Osteoblast (primary cell): ENCODE measurements around the gene PFKP. TPM values are rescaled to one million over a fixed set of nuclear protein-coding genes. Genes with fewer than 3 reads are reported as not detected.

Experiments used
- DNase-seq: peaks from one replicate; pipeline ENCODE4 v3.0.0; 2011; ENCODE audit warnings: low spot score, mixed read lengths; ENCODE audit not compliant: insufficient read length; ENCODE audit errors: missing footprints
- H2AFZ ChIP-seq: 2 replicates; pipeline ENCODE4 v1.6.0; 2011; ENCODE audit warnings: mild to moderate bottlenecking, low read length
- H3K27ac ChIP-seq: 2 replicates; pipeline ENCODE4 v1.5.1; 2011; ENCODE audit warnings: mild to moderate bottlenecking, low read depth, low read length, moderate library complexity
- H3K27me3 ChIP-seq: 2 replicates; pipeline ENCODE4 v1.6.0; 2012; ENCODE audit warnings: mild to moderate bottlenecking, control low read depth, inconsistent platforms, low read length, moderate library complexity; ENCODE audit not compliant: insufficient read depth
- H3K36me3 ChIP-seq: 2 replicates; pipeline ENCODE4 v1.5.1; 2011; ENCODE audit warnings: mild to moderate bottlenecking, low read length, control low read depth, moderate library complexity; ENCODE audit not compliant: insufficient read depth
- H3K4me1 ChIP-seq: 2 replicates; pipeline ENCODE4 v1.5.1; 2011; ENCODE audit warnings: mild to moderate bottlenecking, low read length, control low read depth, moderate library complexity; ENCODE audit not compliant: insufficient read depth
- H3K4me2 ChIP-seq: 2 replicates; pipeline ENCODE4 v1.6.0; 2011; ENCODE audit warnings: mild to moderate bottlenecking, low read length; ENCODE audit not compliant: insufficient read depth
- H3K4me3 ChIP-seq: fragments of 200-600 bp; sonication (generic); 3 replicates; pipeline ENCODE4 v1.5.1; 2012; ENCODE audit warnings: mild to moderate bottlenecking, low read length, inconsistent platforms; ENCODE audit not compliant: insufficient read depth
- H3K79me2 ChIP-seq: 2 replicates; pipeline ENCODE4 v1.6.0; 2012; ENCODE audit warnings: mild to moderate bottlenecking, low read length, control low read depth, inconsistent platforms; ENCODE audit not compliant: insufficient read depth
- H3K9me3 ChIP-seq: 2 replicates; pipeline ENCODE4 v1.5.1; 2011; ENCODE audit warnings: low read depth, low read length, control low read depth
- H4K20me1 ChIP-seq: 2 replicates; pipeline ENCODE4 v1.6.0; 2012; ENCODE audit warnings: mild to moderate bottlenecking, low read length, control low read depth; ENCODE audit not compliant: insufficient read depth
- CTCF ChIP-seq: IDR thresholded peaks from 2 replicates; pipeline ENCODE4 v1.5.1; 2011; ENCODE audit warnings: mild to moderate bottlenecking, low read depth, low read length, moderate library complexity; ENCODE audit errors: extremely low read depth
- total RNA-seq: library from RNA; depleted of rRNA; stranded (reverse); fragments of >200 nt; gene quantifications from 2 replicates; pipeline ENCODE4 v1.2.3, GENCODE V29; 2012

Gene PFKP
- total RNA-seq, 1 donor: 80.0 TPM

DNA sequence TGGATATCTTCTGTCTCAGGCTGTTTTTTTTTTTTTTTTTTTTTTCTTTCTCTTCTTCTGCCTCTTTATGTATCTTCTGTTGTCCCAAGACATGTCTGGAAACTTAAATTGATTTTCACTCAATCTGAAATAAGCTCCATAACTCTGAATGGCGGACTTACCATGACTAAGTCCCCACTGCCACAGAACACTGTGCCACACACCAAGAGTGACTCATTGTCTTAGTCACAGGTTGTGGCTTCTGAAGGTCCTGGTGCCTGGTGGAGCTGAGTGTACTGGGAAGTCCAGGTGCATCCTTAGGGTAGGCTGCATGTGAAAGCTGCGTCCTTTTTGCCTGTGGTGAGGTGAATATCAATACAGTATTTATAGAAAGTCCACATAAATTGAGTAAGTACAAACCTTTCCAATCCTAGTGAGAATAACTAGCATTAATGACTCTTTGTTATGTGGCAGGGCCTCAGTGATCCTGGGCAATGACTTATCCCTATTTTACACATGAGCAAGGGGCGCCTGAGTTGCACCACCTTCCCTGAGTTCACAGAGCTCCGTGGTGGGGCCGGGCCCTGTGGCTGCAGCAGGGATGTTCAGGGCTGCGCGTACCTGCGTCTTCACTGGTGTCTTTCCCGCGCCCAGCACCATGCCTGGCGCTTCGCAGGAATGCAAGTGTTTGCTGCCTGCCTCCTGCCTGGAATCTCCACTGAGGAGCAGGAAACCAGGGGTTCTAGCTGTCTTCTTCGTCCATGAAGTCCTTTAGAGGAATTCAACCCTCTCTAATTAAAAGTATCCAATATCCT is 4.3 kb downstream of the PFKP start:
- H3K4me2 ChIP-seq: no peak overlapping the region
- DNase-seq: peak; percentile 98
- peaks cover 25% of the 10 kb centered on the region for H3K4me1 ChIP-seq
- H3K4me3 ChIP-seq: no peak overlapping the region
- H3K36me3 ChIP-seq: peaks cover 16% of the 10 kb centered on the region
- no peak overlapping the region for H3K27ac ChIP-seq
- TF ChIP-seq CTCF: no peak
- H4K20me1 ChIP-seq: peaks cover 18% of the 10 kb centered on the region
- H3K79me2 ChIP-seq: peaks cover 83% of the 10 kb centered on the region
- no peak overlapping the region for H2AFZ ChIP-seq
- no peaks in the 10 kb centered on the region for H3K27me3 ChIP-seq
- H3K9me3 ChIP-seq: no peaks in the 10 kb centered on the region

DNA sequence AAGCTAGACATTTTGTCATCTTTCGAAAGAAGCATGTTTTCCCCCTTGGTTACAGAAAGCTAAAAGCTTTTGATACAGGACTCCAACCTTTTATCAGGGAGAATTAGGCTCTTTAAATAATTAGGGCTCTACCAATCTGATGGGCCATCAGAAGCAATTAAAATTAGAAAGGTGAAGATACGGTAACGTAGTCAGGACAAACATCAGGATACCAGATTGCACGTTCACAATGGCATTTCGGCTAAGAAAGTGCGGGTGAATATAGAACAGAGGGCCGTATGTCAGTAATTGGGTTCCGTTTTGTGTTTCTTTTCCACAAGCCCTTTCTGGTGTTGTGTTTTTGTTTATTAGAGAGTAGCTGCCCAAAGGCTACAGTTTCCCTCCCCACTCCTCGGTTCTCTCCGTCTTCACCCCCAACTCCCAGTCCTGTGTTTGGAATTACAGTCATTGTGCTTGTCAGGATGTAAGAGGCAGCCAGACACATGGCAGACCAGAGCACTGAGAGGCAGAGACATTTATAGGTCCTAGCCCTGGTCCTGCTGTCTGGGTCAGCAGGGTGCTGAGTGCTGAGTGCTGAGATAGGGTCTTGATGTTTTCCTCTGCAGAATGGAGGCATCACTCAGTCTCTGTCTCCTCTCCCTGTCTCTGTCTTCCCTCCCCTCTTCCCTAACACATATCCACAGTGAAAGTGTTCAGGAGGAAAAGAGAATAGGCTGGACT is 5.5 kb downstream of the PFKP start:
- Histone ChIP-seq H3K9me3 (no peaks in the 10 kb centered on the region), H3K27ac (no peak overlapping the region), H3K36me3 (peaks cover 20% of the 10 kb centered on the region), H2AFZ (no peak overlapping the region), H3K4me3 (no peak overlapping the region), H3K27me3 (no peaks in the 10 kb centered on the region), H4K20me1 (peaks cover 18% of the 10 kb centered on the region), H3K4me1 (peaks cover 20% of the 10 kb centered on the region), H3K4me2 (no peak overlapping the region), H3K79me2 (peaks cover 92% of the 10 kb centered on the region)
- no peak for DNase-seq
- TF ChIP-seq CTCF: no peak

- Histone ChIP-seq H3K79me2 (peaks cover 94% of the 10 kb centered on the region), H4K20me1 (peaks cover 18% of the 10 kb centered on the region), H3K9me3 (no peaks in the 10 kb centered on the region), H3K36me3 (peaks cover 20% of the 10 kb centered on the region), H3K4me1 (peaks cover 18% of the 10 kb centered on the region), H3K27ac (peak overlapping the region; percentile 16), H3K4me3 (no peak overlapping the region), H2AFZ (no peak overlapping the region), H3K4me2 (no peak overlapping the region), H3K27me3 (no peaks in the 10 kb centered on the region)
- no peak for TF ChIP-seq CTCF
- peak; percentile 89 for DNase-seq
Observed at GRCh38 chr10:3074145-3074665, 6.9 kb downstream of the PFKP start.
